Progenitor cell of endocrine pancreas (in vitro differentiated cells): Measurements from ENCODE around the gene AP1M2. TPM values are rescaled to one million over a fixed set of nuclear protein-coding genes. Genes with fewer than 3 reads are reported as not detected.
A peak's percentile ranks its signal among the peaks of the same experiment; 100 is the strongest.

ENCODE experiments used
- DNase-seq: peaks from one replicate; pipeline ENCODE4 v3.0.0; 2021; ENCODE audit warnings: low spot score; ENCODE audit not compliant: unreplicated experiment
- H3K27ac Mint-ChIP-seq: 2 replicates; pipeline ENCODE4 v1.8.0; 2021; ENCODE audit warnings: mild to moderate bottlenecking, moderate library complexity, mixed read lengths
- H3K27me3 Mint-ChIP-seq: 2 replicates; pipeline ENCODE4 v1.8.0; 2021; ENCODE audit warnings: mixed read lengths
- H3K36me3 Mint-ChIP-seq: 2 replicates; pipeline ENCODE4 v1.8.0; 2022; ENCODE audit warnings: mixed read lengths; ENCODE audit not compliant: insufficient read depth
- H3K4me1 Mint-ChIP-seq: 2 replicates; pipeline ENCODE4 v1.8.0; 2021; ENCODE audit warnings: low read depth, mixed read lengths
- H3K4me3 Mint-ChIP-seq: 2 replicates; pipeline ENCODE4 v1.8.0; 2021; ENCODE audit warnings: low read depth, mild to moderate bottlenecking, moderate library complexity, mixed read lengths
- H3K9me3 Mint-ChIP-seq: 2 replicates; pipeline ENCODE4 v1.8.0; 2021; ENCODE audit warnings: low read depth, mixed read lengths
- total RNA-seq: library from RNA; stranded (reverse); gene quantifications from 2 replicates; pipeline ENCODE4 v1.2.1, GENCODE V29; 2021
- TF ChIP-seq, protein P1 (sequence below): fragments of 200-600 bp; sonication (generic); IDR thresholded peaks from one replicate; pipeline ENCODE4 v1.5.0; 2021; ENCODE audit warnings: antibody characterized with exemption, mild to moderate bottlenecking; ENCODE audit not compliant: unreplicated experiment

The AP1M2 gene
- total RNA-seq, 1 donor from 2014 or later = 110 TPM

DNA sequence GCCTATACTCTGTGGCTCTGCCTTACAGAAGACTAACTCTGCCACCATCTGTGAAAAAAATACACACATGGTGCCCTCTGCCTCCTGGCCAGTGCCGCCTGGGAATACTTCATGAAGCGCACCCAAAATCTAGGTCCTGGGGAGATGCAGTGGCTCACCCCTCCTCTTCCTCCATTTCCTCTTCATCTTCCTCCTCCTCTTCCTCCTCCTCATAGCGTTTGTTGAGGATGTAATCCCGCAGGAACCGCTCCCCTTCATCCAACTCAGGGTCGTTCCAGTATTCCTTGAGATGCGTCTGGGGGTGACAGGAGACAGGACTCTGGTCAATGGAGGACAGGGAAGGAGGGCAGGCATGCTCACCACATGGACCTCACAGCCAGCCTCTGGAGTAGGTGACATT is 27.0 kb downstream of the AP1M2 start:
- DNase-seq = no peak
- Mint-ChIP-seq H3K36me3 (peaks cover 5% of the 10 kb centered on the region), H3K27me3 (no peaks in the 10 kb centered on the region), H3K27ac (no peak overlapping the region), H3K4me1 (peaks cover 7% of the 10 kb centered on the region), H3K4me3 (no peak overlapping the region), H3K9me3 (no peaks in the 10 kb centered on the region)
- TF ChIP-seq, protein P1, sequence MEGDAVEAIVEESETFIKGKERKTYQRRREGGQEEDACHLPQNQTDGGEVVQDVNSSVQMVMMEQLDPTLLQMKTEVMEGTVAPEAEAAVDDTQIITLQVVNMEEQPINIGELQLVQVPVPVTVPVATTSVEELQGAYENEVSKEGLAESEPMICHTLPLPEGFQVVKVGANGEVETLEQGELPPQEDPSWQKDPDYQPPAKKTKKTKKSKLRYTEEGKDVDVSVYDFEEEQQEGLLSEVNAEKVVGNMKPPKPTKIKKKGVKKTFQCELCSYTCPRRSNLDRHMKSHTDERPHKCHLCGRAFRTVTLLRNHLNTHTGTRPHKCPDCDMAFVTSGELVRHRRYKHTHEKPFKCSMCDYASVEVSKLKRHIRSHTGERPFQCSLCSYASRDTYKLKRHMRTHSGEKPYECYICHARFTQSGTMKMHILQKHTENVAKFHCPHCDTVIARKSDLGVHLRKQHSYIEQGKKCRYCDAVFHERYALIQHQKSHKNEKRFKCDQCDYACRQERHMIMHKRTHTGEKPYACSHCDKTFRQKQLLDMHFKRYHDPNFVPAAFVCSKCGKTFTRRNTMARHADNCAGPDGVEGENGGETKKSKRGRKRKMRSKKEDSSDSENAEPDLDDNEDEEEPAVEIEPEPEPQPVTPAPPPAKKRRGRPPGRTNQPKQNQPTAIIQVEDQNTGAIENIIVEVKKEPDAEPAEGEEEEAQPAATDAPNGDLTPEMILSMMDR = no peak

DNA sequence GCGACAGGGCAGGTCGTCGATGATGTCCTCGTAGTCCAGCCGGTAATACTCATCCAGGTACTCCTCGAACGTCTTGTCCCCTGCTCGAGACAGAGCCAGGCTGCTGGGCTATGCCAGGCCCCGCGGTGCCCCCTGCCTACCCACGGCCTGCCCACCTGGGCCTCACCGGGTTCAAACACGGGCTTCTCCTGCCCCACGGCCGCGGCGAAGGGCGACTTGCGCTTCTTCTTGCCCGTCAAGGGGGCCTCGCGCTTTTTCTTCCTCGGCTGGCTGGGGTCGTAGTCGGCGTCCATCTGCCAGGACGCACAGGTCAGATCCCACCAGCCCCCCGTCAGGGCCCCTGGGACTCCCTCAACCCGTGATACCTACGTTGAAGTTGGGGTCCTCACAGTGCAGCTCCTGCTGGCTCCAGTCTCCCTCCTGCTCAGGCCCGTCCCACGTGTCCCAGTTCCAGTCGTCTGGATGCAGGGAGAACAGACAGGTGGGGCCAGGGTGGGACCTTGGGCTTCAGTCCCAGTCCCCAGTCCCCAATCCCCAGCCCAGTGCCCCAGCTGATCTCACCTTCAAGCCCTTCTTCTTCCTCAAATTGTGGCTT is 29.4 kb downstream of the AP1M2 start:
- no peaks in the 10 kb centered on the region for H3K9me3 Mint-ChIP-seq
- no peak for DNase-seq
- no peak overlapping the region for H3K4me3 Mint-ChIP-seq
- TF ChIP-seq, protein P1 = no peak
- no peaks in the 10 kb centered on the region for H3K4me1 Mint-ChIP-seq
- H3K27ac Mint-ChIP-seq = peak overlapping the region; percentile 78
- H3K27me3 Mint-ChIP-seq = no peaks in the 10 kb centered on the region
- peaks cover 6% of the 10 kb centered on the region for H3K36me3 Mint-ChIP-seq

DNA sequence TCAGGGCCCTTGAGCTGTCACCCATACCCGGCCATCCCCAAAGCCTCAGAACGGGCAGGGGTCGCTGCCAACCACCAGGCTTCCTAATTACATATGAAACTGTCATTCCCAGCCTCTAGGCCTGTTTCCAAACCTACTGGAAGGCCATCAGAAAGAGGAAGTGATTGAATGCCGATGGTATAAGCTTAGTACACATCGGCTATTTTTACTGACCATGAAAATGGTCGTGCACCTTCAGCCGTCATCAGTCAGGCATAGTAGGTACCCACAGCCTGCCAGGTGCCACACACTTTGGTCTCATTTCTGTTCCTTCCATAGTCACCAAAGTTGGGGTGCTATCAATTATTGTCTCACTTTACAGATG is 31.5 kb downstream of the AP1M2 start:
- Mint-ChIP-seq H3K9me3 (no peaks in the 10 kb centered on the region), H3K27ac (no peak overlapping the region), H3K4me3 (no peak overlapping the region), H3K27me3 (no peaks in the 10 kb centered on the region), H3K4me1 (no peaks in the 10 kb centered on the region), H3K36me3 (peaks cover 16% of the 10 kb centered on the region)
- TF ChIP-seq, protein P1 = no peak
- no peak for DNase-seq

DNA sequence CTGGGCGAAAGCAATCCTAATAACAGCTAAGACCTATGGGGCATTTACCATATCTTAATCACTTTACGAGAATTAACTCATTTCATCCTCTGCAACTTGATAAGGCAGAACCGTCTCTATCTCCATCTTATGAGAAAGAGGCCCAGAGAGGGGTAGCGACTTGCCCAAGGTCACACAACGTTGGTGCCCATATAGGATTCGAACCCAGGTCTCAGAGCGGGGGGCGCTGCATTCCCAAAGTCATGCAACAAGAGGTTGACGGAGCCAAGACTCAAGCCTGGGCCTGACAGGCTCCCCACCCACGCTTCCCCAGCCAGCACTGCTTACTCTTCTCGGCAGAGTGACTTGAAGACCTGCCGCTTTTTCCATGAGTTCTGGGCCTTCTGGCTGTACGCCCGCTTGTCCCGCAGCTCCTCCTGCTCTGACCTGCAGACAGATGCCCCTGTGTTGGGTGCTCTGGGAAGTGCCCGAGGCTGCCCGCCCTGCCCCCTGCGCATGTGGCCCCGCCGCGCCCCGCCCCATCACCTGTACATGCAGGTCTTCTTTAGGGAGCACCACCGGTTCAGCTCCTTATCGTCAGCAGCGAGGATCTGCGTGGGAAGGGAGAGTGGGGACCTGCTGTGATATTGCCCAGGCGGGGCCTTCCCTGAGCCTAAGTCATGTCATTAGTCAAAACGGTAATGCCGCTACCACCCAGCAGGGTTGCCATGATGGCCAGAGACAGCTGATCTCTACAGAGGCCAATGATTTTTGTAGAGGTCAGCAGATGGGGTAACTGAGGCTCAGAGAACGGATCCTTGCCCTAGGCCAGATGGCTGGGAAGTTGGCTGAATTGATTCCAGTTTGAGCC is 32.1 kb downstream of the AP1M2 start:
- TF ChIP-seq, protein P1 = peak; percentile 17
- Mint-ChIP-seq H3K9me3 (no peaks in the 10 kb centered on the region), H3K27me3 (no peaks in the 10 kb centered on the region), H3K27ac (no peak overlapping the region), H3K4me3 (no peak overlapping the region), H3K36me3 (peaks cover 20% of the 10 kb centered on the region), H3K4me1 (no peaks in the 10 kb centered on the region)
- no peak for DNase-seq

DNA sequence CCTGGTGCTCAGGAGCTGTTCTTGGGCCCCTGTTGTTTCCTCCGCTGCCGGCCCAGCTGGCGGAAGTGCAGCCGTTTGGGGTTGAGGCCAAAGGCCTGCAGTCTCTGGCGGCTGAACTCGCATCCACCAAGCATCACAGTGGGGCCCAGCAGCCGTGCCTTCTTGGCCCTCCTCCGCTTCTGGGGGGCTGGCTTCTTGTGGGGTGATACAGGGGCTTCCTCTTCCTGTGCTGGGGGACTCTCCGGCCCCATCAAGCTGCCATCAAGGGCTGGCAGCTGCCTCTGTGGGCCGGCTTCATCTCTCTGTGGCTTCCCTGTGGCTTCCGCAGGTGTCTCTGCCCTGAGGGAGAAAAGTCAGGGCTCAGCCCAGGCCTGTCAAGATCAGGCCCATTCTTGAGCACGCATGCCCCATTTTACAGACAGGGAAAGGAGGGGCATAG is 33.1 kb downstream of the AP1M2 start:
- no peak for DNase-seq
- TF ChIP-seq, protein P1 = no peak
- no peak overlapping the region for H3K4me3 Mint-ChIP-seq
- peaks cover 20% of the 10 kb centered on the region for H3K36me3 Mint-ChIP-seq
- H3K27me3 Mint-ChIP-seq = no peaks in the 10 kb centered on the region
- H3K4me1 Mint-ChIP-seq = no peaks in the 10 kb centered on the region
- H3K9me3 Mint-ChIP-seq = no peaks in the 10 kb centered on the region
- peak overlapping the region; percentile 24 for H3K27ac Mint-ChIP-seq
